ENCODE results near the gene GPC5. TPM values are rescaled to one million over a fixed set of nuclear protein-coding genes. Genes with fewer than 3 reads are reported as not detected.

The GPC5 gene
- total and polyA plus RNA-seq, 4 donors: 15.2 to 54.4 (median 24.0) TPM

DNA sequence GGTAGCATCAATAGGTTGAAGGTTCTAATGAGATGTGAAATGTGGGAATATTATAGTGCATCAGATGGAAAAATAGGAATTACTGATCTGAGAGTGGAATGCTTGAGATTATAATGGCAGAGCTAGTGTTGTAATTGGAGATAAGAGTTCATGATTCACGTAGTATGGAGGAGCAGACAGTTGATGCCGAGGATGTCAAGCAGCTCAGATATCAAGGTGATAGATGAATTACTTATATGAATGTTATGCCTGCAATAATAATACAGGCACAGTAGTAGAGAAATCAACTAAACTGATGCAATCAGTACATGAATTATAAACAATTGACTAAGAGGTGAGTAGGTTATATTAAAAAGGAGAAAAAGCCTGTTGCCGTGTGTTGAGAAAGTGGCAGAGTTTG is 1035.0 kb downstream of the GPC5 start:
- Histone ChIP-seq H3K27me3 (ENCODE audit: control insufficient read depth, insufficient read depth, low read length) (no peaks in the 10 kb centered on the region), H3K9me3 (ENCODE audit: control insufficient read depth, insufficient read depth, low read length) (no peaks in the 10 kb centered on the region), H3K27ac (ENCODE audit: low read depth, low read length) (no peak overlapping the region), H3K36me3 (ENCODE audit: control insufficient read depth, insufficient read depth, low read length) (no peaks in the 10 kb centered on the region), H3K4me1 (ENCODE audit: control insufficient read depth, insufficient read depth, low read length) (no peaks in the 10 kb centered on the region), H3K4me3 (ENCODE audit: low read depth, low read length) (no peak overlapping the region)
- no peak for DNase-seq (ENCODE audit: low read depth in 4 of 6, low spot score in 6 of 6)
- WGBS (ENCODE audit: insufficient coverage): no CpG with 5 or more reads among the region's 3 CpGs

DNA sequence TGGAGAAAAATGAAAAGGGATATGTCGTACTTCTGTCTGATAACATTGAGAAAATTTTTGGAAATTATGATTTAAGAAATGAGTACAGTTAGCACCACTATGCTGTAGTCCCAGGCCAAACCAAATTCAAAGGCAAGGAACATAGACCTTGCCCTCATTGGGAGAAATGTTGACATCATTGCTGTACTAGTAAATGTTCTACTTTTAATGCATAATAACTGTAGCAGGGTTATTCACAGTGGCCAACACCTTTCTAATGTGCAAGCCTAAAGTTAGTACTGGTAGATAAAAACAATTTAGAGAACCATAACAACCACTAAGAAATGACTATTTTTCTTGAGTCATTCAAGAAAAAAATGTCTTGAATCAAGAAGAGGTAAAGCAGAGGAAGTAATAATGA is 1035.5 kb downstream of the GPC5 start:
- Histone ChIP-seq H3K9me3 (ENCODE audit: control insufficient read depth, insufficient read depth, low read length) (no peaks in the 10 kb centered on the region), H3K4me3 (ENCODE audit: low read depth, low read length) (no peak overlapping the region), H3K4me1 (ENCODE audit: control insufficient read depth, insufficient read depth, low read length) (no peaks in the 10 kb centered on the region), H3K27me3 (ENCODE audit: control insufficient read depth, insufficient read depth, low read length) (no peaks in the 10 kb centered on the region), H3K36me3 (ENCODE audit: control insufficient read depth, insufficient read depth, low read length) (no peaks in the 10 kb centered on the region), H3K27ac (ENCODE audit: low read depth, low read length) (no peak overlapping the region)
- WGBS (ENCODE audit: insufficient coverage): 100% methylated on average over 1 of the region's 1 CpG
- no peak for DNase-seq (ENCODE audit: low read depth in 4 of 6, low spot score in 6 of 6)

DNA sequence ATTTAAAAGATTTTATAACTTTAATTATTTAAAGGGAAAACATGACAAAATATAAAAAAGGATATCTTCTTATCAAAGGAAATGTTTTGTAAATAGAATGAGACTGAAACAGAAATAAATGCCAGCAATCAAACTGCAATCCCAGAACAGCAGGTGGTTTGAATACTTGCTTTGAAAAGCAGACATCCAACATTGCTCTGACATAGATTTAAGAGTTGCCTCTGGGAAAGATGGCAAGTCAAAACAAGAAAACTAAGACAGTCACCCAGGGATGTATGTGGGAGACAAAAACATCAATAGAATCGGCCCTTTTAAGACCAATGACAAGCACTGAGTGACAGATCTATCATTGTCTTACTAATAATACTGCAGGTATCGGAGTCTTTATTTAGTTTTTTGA is 1038.5 kb downstream of the GPC5 start:
- WGBS (ENCODE audit: insufficient coverage): no CpG with 5 or more reads among the region's 2 CpGs
- H3K9me3 ChIP-seq (ENCODE audit: control insufficient read depth, insufficient read depth, low read length): no peaks in the 10 kb centered on the region

DNA sequence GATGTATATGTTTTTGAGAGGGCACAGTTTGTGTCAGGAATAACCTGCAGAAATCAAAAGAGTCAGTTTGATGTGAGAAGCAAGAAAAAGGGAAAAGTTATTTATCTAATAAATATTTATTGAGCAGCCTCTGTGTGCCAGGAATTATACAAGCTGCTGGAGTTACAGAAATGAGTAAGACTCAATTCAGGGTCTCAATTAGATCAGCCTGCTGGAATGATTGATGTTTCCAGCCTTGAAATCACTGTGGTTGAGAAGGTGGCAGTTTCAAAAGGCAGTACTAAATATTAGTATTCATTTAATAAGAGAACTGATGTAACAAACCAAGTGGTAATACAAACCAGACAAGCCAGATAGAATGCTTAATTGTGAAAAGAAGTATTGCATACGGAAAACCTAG is 1045.8 kb downstream of the GPC5 start:
- DNase-seq (ENCODE audit: low read depth in 4 of 6, low spot score in 6 of 6): no peak
- no peaks in the 10 kb centered on the region for H3K27me3 ChIP-seq (ENCODE audit: control insufficient read depth, insufficient read depth, low read length)
- H3K4me1 ChIP-seq (ENCODE audit: control insufficient read depth, insufficient read depth, low read length): no peaks in the 10 kb centered on the region
- no peak overlapping the region for H3K27ac ChIP-seq (ENCODE audit: low read depth, low read length)
- no peaks in the 10 kb centered on the region for H3K36me3 ChIP-seq (ENCODE audit: control insufficient read depth, insufficient read depth, low read length)
- H3K4me3 ChIP-seq (ENCODE audit: low read depth, low read length): no peak overlapping the region
- WGBS (ENCODE audit: insufficient coverage): no CpG with 5 or more reads among the region's 1 CpG
- no peaks in the 10 kb centered on the region for H3K9me3 ChIP-seq (ENCODE audit: control insufficient read depth, insufficient read depth, low read length)

More for the DNA sequence above, 1038.5 kb downstream of the GPC5 start:
- no peaks in the 10 kb centered on the region for H3K36me3 ChIP-seq (ENCODE audit: control insufficient read depth, insufficient read depth, low read length)
- H3K27ac ChIP-seq (ENCODE audit: low read depth, low read length): no peak overlapping the region
- H3K27me3 ChIP-seq (ENCODE audit: control insufficient read depth, insufficient read depth, low read length): no peaks in the 10 kb centered on the region
- peak in 1 of 6 donors; percentile 17 for DNase-seq (ENCODE audit: low read depth in 4 of 6, low spot score in 6 of 6)
- no peaks in the 10 kb centered on the region for H3K4me1 ChIP-seq (ENCODE audit: control insufficient read depth, insufficient read depth, low read length)
- no peak overlapping the region for H3K4me3 ChIP-seq (ENCODE audit: low read depth, low read length)

DNA sequence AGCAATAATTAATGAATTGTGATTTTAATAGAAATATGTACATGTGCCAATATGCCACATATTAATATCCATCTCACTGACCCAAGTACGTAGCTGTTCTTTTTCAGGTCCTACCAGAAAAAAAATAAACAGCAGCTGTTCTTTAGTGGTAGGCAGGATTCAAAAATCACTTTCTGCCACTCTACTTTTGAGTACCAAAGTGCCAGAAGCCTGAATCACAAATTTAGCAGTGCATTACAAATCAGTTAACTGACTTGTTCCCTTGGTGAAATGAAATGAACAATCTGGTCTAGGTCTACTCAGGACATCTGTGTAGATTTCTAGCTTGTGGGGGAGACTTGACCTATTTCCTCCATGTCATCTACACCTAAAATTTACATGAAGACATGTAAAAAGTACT is 1052.6 kb downstream of the GPC5 start:
- Histone ChIP-seq H3K4me3 (ENCODE audit: low read depth, low read length) (no peak overlapping the region), H3K36me3 (ENCODE audit: control insufficient read depth, insufficient read depth, low read length) (no peaks in the 10 kb centered on the region), H3K27me3 (ENCODE audit: control insufficient read depth, insufficient read depth, low read length) (no peaks in the 10 kb centered on the region), H3K27ac (ENCODE audit: low read depth, low read length) (no peak overlapping the region), H3K9me3 (ENCODE audit: control insufficient read depth, insufficient read depth, low read length) (no peaks in the 10 kb centered on the region), H3K4me1 (ENCODE audit: control insufficient read depth, insufficient read depth, low read length) (no peaks in the 10 kb centered on the region)
- peak in 1 of 6 donors; percentile 36 for DNase-seq (ENCODE audit: low read depth in 4 of 6, low spot score in 6 of 6)
- WGBS (ENCODE audit: insufficient coverage): no CpG with 5 or more reads among the region's 1 CpG

DNA sequence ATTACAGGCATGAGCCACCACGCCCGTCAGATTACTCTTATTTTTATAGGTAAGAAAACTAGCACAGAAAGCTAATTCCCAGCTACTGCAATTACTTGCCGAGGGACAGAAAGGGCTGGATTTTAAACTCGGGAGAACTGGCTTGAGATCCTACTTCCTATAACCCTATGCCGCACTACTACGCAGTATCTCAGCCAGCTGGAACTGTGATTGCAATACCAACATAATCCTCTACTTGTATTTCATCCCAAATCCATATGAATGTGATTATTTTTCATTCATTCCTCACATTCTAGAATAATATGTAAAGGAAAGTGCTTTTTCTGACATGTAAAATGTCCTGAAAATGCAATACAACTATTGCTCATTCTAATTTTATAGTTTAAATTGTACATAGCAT is 1054.4 kb downstream of the GPC5 start:
- DNase-seq (ENCODE audit: low read depth in 4 of 6, low spot score in 6 of 6): peak in 1 of 6 donors; percentile 24
- WGBS (ENCODE audit: insufficient coverage): 100% methylated on average over 2 of the region's 6 CpGs
- Histone ChIP-seq H3K36me3 (ENCODE audit: control insufficient read depth, insufficient read depth, low read length) (no peaks in the 10 kb centered on the region), H3K27ac (ENCODE audit: low read depth, low read length) (no peak overlapping the region), H3K4me3 (ENCODE audit: low read depth, low read length) (no peak overlapping the region), H3K9me3 (ENCODE audit: control insufficient read depth, insufficient read depth, low read length) (no peaks in the 10 kb centered on the region), H3K4me1 (ENCODE audit: control insufficient read depth, insufficient read depth, low read length) (no peaks in the 10 kb centered on the region), H3K27me3 (ENCODE audit: control insufficient read depth, insufficient read depth, low read length) (no peaks in the 10 kb centered on the region)

DNA sequence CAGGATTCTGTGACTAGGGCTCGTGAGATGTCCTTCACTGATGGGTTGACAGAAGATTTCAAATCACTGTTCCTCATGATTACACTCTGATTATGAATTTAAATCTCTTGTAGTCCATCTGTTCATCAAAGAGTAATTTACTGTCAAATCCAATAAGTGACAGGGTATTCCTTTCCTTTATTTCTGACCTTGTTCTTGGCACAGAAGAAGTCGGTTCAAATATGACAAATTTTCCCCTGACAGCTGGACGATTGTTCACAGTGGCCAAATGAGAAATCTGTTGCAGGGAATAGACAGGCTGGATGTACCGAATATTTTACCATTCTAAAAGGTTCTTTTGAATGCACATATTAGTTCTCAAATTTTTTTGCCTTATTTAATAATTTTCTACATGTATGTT is 1060.9 kb downstream of the GPC5 start:
- Histone ChIP-seq H3K36me3 (ENCODE audit: control insufficient read depth, insufficient read depth, low read length) (no peaks in the 10 kb centered on the region), H3K27ac (ENCODE audit: low read depth, low read length) (no peak overlapping the region), H3K27me3 (ENCODE audit: control insufficient read depth, insufficient read depth, low read length) (no peaks in the 10 kb centered on the region), H3K4me3 (ENCODE audit: low read depth, low read length) (no peak overlapping the region), H3K4me1 (ENCODE audit: control insufficient read depth, insufficient read depth, low read length) (no peaks in the 10 kb centered on the region), H3K9me3 (ENCODE audit: control insufficient read depth, insufficient read depth, low read length) (no peaks in the 10 kb centered on the region)
- no CpG with 5 or more reads among the region's 4 CpGs for WGBS (ENCODE audit: insufficient coverage)
- DNase-seq (ENCODE audit: low read depth in 4 of 6, low spot score in 6 of 6): peak in 2 of 6 donors; percentile 57 to 76

DNA sequence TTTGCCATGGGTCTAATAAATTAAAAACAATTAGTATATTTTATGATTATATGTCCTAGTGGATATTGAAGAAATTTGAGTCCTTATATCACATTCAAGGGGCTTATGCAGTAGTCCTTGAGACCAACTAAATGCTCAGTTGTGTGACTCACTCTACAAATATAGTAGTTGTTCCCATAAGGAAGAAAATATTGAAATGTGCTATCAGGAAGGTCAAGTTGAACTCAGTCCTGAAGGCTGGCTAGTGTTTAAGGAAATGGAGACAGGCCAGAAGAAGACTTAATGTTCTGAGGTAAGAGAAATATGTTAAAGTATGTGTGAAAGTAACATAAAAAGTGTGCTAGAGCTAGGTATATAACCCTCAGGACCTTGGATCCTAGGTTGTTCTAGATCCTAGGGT is 1062.1 kb downstream of the GPC5 start:
- H3K9me3 ChIP-seq (ENCODE audit: control insufficient read depth, insufficient read depth, low read length): no peaks in the 10 kb centered on the region
- H3K27me3 ChIP-seq (ENCODE audit: control insufficient read depth, insufficient read depth, low read length): no peaks in the 10 kb centered on the region
- no peak overlapping the region for H3K4me3 ChIP-seq (ENCODE audit: low read depth, low read length)
- H3K4me1 ChIP-seq (ENCODE audit: control insufficient read depth, insufficient read depth, low read length): no peaks in the 10 kb centered on the region
- no peak for DNase-seq (ENCODE audit: low read depth in 4 of 6, low spot score in 6 of 6)
- H3K27ac ChIP-seq (ENCODE audit: low read depth, low read length): no peak overlapping the region
- no peaks in the 10 kb centered on the region for H3K36me3 ChIP-seq (ENCODE audit: control insufficient read depth, insufficient read depth, low read length)

DNA sequence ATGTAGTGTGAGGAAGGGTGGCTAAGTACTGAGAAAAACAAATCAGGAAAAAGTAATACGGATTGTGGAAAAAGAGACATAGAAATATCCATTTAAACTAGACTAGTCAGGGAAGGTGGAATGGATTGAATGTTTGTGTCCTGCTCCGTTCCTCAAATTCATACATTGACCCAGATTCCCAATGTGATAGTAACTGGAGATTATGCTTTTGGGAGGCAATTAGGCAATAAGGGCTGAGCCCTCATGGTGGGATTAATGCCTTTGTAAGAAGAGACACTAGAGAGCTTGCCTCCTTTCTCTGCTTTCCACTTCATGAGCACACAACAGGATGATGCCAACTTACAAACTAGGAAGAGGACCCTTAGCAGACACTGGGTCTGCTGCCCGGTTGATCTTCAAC is 1063.0 kb downstream of the GPC5 start:
- Histone ChIP-seq H3K36me3 (ENCODE audit: control insufficient read depth, insufficient read depth, low read length) (no peaks in the 10 kb centered on the region), H3K27ac (ENCODE audit: low read depth, low read length) (no peak overlapping the region), H3K27me3 (ENCODE audit: control insufficient read depth, insufficient read depth, low read length) (no peaks in the 10 kb centered on the region), H3K4me3 (ENCODE audit: low read depth, low read length) (no peak overlapping the region), H3K4me1 (ENCODE audit: control insufficient read depth, insufficient read depth, low read length) (no peaks in the 10 kb centered on the region), H3K9me3 (ENCODE audit: control insufficient read depth, insufficient read depth, low read length) (no peaks in the 10 kb centered on the region)
- no peak for DNase-seq (ENCODE audit: low read depth in 4 of 6, low spot score in 6 of 6)
- WGBS (ENCODE audit: insufficient coverage): 60% methylated on average over 1 of the region's 3 CpGs

DNA sequence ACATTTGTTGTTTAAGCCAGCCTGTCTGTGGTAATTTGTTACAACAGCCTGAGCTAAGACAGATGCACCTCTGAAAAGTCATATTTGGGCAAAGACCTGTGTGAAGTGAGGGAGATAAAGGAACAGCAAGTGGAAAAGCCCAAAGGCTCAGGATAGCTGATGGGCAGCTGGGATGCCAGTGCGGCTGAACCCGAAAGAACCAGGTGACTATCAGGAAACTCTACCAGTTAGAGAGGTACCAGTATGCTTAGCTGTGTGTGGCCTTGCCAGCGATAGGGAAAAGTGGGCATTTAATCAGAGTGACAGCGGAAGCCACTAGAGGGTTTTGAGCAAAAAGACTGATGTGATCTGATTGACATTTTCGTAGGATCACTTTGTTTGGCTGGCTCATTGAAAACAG is 1063.4 kb downstream of the GPC5 start:
- 84% methylated on average over 5 of the region's 5 CpGs for WGBS (ENCODE audit: insufficient coverage)
- Histone ChIP-seq H3K27ac (ENCODE audit: low read depth, low read length) (no peak overlapping the region), H3K4me3 (ENCODE audit: low read depth, low read length) (no peak overlapping the region), H3K27me3 (ENCODE audit: control insufficient read depth, insufficient read depth, low read length) (no peaks in the 10 kb centered on the region), H3K4me1 (ENCODE audit: control insufficient read depth, insufficient read depth, low read length) (no peaks in the 10 kb centered on the region), H3K36me3 (ENCODE audit: control insufficient read depth, insufficient read depth, low read length) (no peaks in the 10 kb centered on the region), H3K9me3 (ENCODE audit: control insufficient read depth, insufficient read depth, low read length) (no peaks in the 10 kb centered on the region)
- DNase-seq (ENCODE audit: low read depth in 4 of 6, low spot score in 6 of 6): no peak

All from spinal cord (tissue), 10 donors.